Measurements from ENCODE around the gene HAGH.

HAGH gene

GRCh38 chr16:1830213-1830612, 3.6 kb upstream of the HAGH start:
- H3K36me3 ChIP-seq (ENCODE audit: control insufficient read depth, insufficient read depth, low read length) = no peaks in the 10 kb centered on the region; the same call in 1 of the 2 replicates
- DNase-seq (ENCODE audit: extremely low read depth, insufficient read length) = no peak
- no peak overlapping the region for H3K4me3 ChIP-seq (replicated peaks; ENCODE audit: low read depth, low read length)
- no peak for TF ChIP-seq CTCF (IDR thresholded peaks at IDR 0.05; ENCODE audit: insufficient read depth, low read length, poor library complexity, severe bottlenecking)
- H3K27me3 ChIP-seq (replicated peaks; ENCODE audit: control insufficient read depth, insufficient read depth, low read length) = no peaks in the 10 kb centered on the region

- H3K4me3 ChIP-seq (replicated peaks; ENCODE audit: low read depth, low read length) = no peak overlapping the region
- H3K36me3 ChIP-seq (ENCODE audit: control insufficient read depth, insufficient read depth, low read length) = no peaks in the 10 kb centered on the region; the same call in 1 of the 2 replicates
- TF ChIP-seq CTCF (IDR thresholded peaks at IDR 0.05; ENCODE audit: insufficient read depth, low read length, poor library complexity, severe bottlenecking) = no peak
- DNase-seq (ENCODE audit: extremely low read depth, insufficient read length) = no peak
- no peaks in the 10 kb centered on the region for H3K27me3 ChIP-seq (replicated peaks; ENCODE audit: control insufficient read depth, insufficient read depth, low read length)
Measured at GRCh38 chr16:1828645-1829410, 2.2 kb upstream of the HAGH start.

- H3K36me3 ChIP-seq (ENCODE audit: control insufficient read depth, insufficient read depth, low read length) = peaks cover 3% of the 10 kb centered on the region; the same call in 1 of the 2 replicates
- no peak for TF ChIP-seq CTCF (IDR thresholded peaks at IDR 0.05; ENCODE audit: insufficient read depth, low read length, poor library complexity, severe bottlenecking)
- H3K4me3 ChIP-seq (replicated peaks; ENCODE audit: low read depth, low read length) = peak overlapping the region; percentile 87
- peak; percentile 82 for DNase-seq (ENCODE audit: extremely low read depth, insufficient read length)
- H3K27me3 ChIP-seq (replicated peaks; ENCODE audit: control insufficient read depth, insufficient read depth, low read length) = no peaks in the 10 kb centered on the region
Measured at GRCh38 chr16:1825864-1826690, 548 bp downstream of the HAGH start.

GRCh38 chr16:1825381-1825863, 1.2 kb downstream of the HAGH start:
- Histone ChIP-seq H3K4me3 (replicated peaks; ENCODE audit: low read depth, low read length) (peak overlapping the region; percentile 87), H3K36me3 (ENCODE audit: control insufficient read depth, insufficient read depth, low read length) (peaks cover 3% of the 10 kb centered on the region; the same call in 1 of the 2 replicates), H3K27me3 (replicated peaks; ENCODE audit: control insufficient read depth, insufficient read depth, low read length) (no peaks in the 10 kb centered on the region)
- no peak for TF ChIP-seq CTCF (IDR thresholded peaks at IDR 0.05; ENCODE audit: insufficient read depth, low read length, poor library complexity, severe bottlenecking)
- no peak for DNase-seq (ENCODE audit: extremely low read depth, insufficient read length)

- Histone ChIP-seq H3K36me3 (ENCODE audit: control insufficient read depth, insufficient read depth, low read length) (peaks cover 3% of the 10 kb centered on the region; the same call in 1 of the 2 replicates), H3K27me3 (replicated peaks; ENCODE audit: control insufficient read depth, insufficient read depth, low read length) (no peaks in the 10 kb centered on the region), H3K4me3 (replicated peaks; ENCODE audit: low read depth, low read length) (no peak overlapping the region)
- DNase-seq (ENCODE audit: extremely low read depth, insufficient read length) = peak; percentile 34
- TF ChIP-seq CTCF (IDR thresholded peaks at IDR 0.05; ENCODE audit: insufficient read depth, low read length, poor library complexity, severe bottlenecking) = peak; percentile 61
Measured at GRCh38 chr16:1823821-1824220, 2.8 kb downstream of the HAGH start.
